ENCODE data around the gene KRTAP5-10. TPM values are rescaled to one million over a fixed set of nuclear protein-coding genes. Genes with fewer than 3 reads are reported as not detected.

The KRTAP5-10 gene
- total and polyA plus RNA-seq, 10 donors: 0.08 to 0.32 (median 0.15) TPM; not detected in 6

DNA sequence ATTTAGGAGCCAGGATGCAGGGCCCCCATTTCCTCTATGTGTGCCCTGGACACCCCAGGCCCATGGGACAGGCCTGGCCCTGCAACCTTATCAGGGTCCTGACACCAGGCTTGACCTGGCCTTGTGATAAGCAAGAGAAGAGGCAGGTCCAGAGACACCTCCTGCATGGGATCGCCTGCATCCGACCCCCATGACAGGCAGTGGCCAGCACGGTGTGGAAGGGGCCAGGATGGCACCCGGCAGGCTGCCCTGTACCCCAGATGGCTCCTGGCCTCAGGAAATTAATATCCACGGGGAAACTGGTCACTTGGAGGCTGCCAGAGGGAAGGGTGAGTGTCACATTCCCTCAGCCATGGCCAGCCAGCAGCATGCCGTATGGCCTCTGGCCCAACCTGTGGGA lies 10.4 kb upstream of the KRTAP5-10 start:
- H3K4me1 ChIP-seq: no peaks in the 10 kb centered on the region
- H3K4me3 ChIP-seq: no peak overlapping the region
- 79 to 92% (median 90%) methylated on average over 5 to 6 of the region's 6 CpGs for WGBS, 5 donors
- no peak for DNase-seq
- H3K27ac ChIP-seq: no peak overlapping the region
- intact Hi-C loops (cut with DNase I; ENCODE audit: low total_unique reads): no loop called here
- H3K36me3 ChIP-seq: no peaks in the 10 kb centered on the region
- TF ChIP-seq POLR2AphosphoS5 (IDR thresholded peaks at IDR 0.05) (no peak), POLR2A (IDR thresholded peaks at IDR 0.05) (no peak)
- TF ChIP-seq, protein P1, sequence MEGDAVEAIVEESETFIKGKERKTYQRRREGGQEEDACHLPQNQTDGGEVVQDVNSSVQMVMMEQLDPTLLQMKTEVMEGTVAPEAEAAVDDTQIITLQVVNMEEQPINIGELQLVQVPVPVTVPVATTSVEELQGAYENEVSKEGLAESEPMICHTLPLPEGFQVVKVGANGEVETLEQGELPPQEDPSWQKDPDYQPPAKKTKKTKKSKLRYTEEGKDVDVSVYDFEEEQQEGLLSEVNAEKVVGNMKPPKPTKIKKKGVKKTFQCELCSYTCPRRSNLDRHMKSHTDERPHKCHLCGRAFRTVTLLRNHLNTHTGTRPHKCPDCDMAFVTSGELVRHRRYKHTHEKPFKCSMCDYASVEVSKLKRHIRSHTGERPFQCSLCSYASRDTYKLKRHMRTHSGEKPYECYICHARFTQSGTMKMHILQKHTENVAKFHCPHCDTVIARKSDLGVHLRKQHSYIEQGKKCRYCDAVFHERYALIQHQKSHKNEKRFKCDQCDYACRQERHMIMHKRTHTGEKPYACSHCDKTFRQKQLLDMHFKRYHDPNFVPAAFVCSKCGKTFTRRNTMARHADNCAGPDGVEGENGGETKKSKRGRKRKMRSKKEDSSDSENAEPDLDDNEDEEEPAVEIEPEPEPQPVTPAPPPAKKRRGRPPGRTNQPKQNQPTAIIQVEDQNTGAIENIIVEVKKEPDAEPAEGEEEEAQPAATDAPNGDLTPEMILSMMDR (IDR thresholded peaks at IDR 0.05 in 8 of 11, conservative IDR thresholded peaks at IDR 0.05 in 3 of 11): no peak
- H3K9me3 ChIP-seq: no peaks in the 10 kb centered on the region
- peaks cover 0 to 9% (median 0%) of the 10 kb centered on the region in 7 donors for H3K27me3 ChIP-seq (replicated peaks in 1 of 7)

DNA sequence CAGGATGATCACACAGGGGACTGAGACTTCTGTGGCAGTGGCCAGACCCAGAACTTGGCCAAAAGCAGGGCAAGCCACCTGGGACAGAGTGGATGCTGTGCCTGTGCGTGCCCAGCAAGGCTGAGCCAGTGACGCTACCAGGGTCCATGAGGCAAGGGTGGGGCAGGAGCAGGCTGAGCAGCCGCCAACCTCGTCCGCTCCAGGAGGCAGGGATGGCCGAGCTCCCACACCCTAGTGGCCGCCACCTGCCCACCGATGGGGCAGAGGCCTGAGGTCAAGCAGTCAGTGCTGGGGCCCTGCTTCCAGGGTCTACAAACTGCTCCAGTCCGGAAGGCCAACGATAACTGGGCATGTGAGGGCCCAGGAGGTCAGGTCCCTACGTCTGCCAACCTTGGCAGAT lies 9.9 kb upstream of the KRTAP5-10 start:
- intact Hi-C loops (cut with DNase I; ENCODE audit: low total_unique reads): no loop called here
- Histone ChIP-seq H3K27me3 (replicated peaks in 1 of 7) (peaks cover 0 to 9% (median 0%) of the 10 kb centered on the region in 7 donors), H3K9me3 (no peaks in the 10 kb centered on the region), H3K36me3 (no peaks in the 10 kb centered on the region), H3K27ac (no peak overlapping the region), H3K4me3 (no peak overlapping the region), H3K4me1 (no peaks in the 10 kb centered on the region)
- TF ChIP-seq POLR2AphosphoS5 (IDR thresholded peaks at IDR 0.05): no peak
- WGBS, 5 donors: 89 to 96% (median 92%) methylated on average over 6 to 11 of the region's 11 CpGs
- DNase-seq: no peak

DNA sequence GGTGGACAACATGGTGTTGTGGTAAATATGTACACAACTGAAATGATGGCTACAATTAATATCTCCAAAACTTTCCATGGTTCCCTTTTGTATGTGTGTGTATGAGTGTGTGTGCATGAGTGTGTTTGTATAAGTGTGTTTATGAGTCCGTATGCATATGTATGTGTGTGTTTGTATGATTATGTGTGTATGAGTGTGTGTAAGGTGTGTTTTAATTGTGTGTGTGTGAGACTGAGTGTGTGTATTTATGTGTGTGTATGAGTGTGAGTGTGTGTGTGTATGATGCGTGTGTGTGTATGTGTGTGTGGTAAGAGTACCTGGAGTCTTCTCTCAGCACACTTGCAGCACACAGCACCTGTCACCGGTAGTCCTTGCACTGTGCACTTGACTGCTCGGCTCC lies 9.3 kb upstream of the KRTAP5-10 start:
- DNase-seq: no peak
- Histone ChIP-seq H3K9me3 (no peaks in the 10 kb centered on the region), H3K4me1 (no peaks in the 10 kb centered on the region), H3K27me3 (replicated peaks in 1 of 7) (peaks cover 0 to 9% (median 0%) of the 10 kb centered on the region in 7 donors), H3K4me3 (no peak overlapping the region), H3K36me3 (no peaks in the 10 kb centered on the region), H3K27ac (no peak overlapping the region)
- intact Hi-C loops (cut with DNase I; ENCODE audit: low total_unique reads): no loop called here
- TF ChIP-seq POLR2AphosphoS5 (IDR thresholded peaks at IDR 0.05) (no peak), POLR2A (IDR thresholded peaks at IDR 0.05) (no peak)
- TF ChIP-seq, protein P1 (IDR thresholded peaks at IDR 0.05 in 8 of 11, conservative IDR thresholded peaks at IDR 0.05 in 3 of 11): no peak
- WGBS, 5 donors: 76 to 93% (median 85%) methylated on average over 4 of the region's 4 CpGs

DNA sequence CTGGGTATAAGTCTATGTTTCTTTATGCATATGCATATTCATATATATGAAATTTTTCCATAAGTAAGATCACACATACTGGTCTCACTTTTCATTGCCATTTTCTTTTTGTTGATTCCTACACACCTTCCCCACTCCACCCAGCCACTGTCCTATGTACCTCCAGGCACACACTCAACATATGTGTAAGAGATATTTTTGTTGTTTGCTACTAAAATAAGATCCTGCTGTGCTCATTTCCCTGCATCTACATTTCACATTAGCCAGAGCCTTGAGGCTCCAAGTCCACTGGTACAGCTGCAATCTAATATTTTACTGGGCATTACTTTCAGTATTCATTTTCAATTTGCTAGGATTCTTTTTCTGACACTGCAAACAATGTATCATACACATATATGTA lies 8.1 kb upstream of the KRTAP5-10 start:
- intact Hi-C loops (cut with DNase I; ENCODE audit: low total_unique reads): no loop called here
- peaks cover 0 to 9% (median 0%) of the 10 kb centered on the region in 7 donors for H3K27me3 ChIP-seq (replicated peaks in 1 of 7)
- no peak for DNase-seq
- H3K27ac ChIP-seq: no peak overlapping the region
- H3K4me1 ChIP-seq: no peaks in the 10 kb centered on the region
- no peaks in the 10 kb centered on the region for H3K9me3 ChIP-seq
- H3K36me3 ChIP-seq: no peaks in the 10 kb centered on the region
- TF ChIP-seq POLR2A (IDR thresholded peaks at IDR 0.05) (no peak), POLR2AphosphoS5 (IDR thresholded peaks at IDR 0.05) (no peak)
- TF ChIP-seq, protein P1 (IDR thresholded peaks at IDR 0.05 in 8 of 11, conservative IDR thresholded peaks at IDR 0.05 in 3 of 11): no peak
- H3K4me3 ChIP-seq: no peak overlapping the region

DNA sequence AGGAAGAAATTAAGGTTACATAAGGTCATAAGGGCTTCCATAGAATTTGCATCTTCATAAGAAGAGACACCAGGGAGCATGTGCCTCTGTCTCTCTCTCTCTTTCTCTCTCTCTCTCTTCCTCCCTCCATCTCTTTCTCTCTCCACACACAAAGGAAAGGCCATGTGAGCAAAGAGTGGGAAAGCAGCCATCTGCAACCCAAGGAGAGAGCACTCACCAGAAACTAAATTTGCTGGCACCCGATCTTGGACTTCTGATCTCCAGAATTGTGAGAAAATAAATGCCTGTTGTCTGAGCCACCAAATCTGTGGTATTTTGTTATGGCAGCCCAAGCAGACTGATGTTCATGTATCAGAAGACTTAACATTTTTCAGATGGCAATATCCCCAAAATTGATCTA lies 6.4 kb upstream of the KRTAP5-10 start:
- Histone ChIP-seq H3K27ac (no peak overlapping the region), H3K4me1 (no peaks in the 10 kb centered on the region), H3K27me3 (replicated peaks in 1 of 7) (peaks cover 0 to 19% (median 3%) of the 10 kb centered on the region in 7 donors), H3K4me3 (no peak overlapping the region), H3K9me3 (no peaks in the 10 kb centered on the region), H3K36me3 (no peaks in the 10 kb centered on the region)
- intact Hi-C loops (cut with DNase I; ENCODE audit: low total_unique reads): no loop called here
- WGBS, 5 donors: 88 to 93% (median 89%) methylated on average over 1 of the region's 1 CpG
- TF ChIP-seq POLR2AphosphoS5 (IDR thresholded peaks at IDR 0.05) (no peak), POLR2A (IDR thresholded peaks at IDR 0.05) (no peak)
- TF ChIP-seq, protein P1 (IDR thresholded peaks at IDR 0.05 in 8 of 11, conservative IDR thresholded peaks at IDR 0.05 in 3 of 11): no peak
- no peak for DNase-seq
